NCI-H2107 treated with DMSO at 0.1 percent for 48 hours (cell line): ENCODE measurements around the gene TRAPPC2L.
A peak's percentile ranks its signal among the peaks of the same experiment; 100 is the strongest.

Source experiments
- DNase-seq: peaks from one replicate; lab custom pipeline; 2025; ENCODE audit not compliant: unreplicated experiment; lab: John Stamatoyannopoulos, UW

TRAPPC2L gene, protein sequence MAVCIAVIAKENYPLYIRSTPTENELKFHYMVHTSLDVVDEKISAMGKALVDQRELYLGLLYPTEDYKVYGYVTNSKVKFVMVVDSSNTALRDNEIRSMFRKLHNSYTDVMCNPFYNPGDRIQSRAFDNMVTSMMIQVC

DNA sequence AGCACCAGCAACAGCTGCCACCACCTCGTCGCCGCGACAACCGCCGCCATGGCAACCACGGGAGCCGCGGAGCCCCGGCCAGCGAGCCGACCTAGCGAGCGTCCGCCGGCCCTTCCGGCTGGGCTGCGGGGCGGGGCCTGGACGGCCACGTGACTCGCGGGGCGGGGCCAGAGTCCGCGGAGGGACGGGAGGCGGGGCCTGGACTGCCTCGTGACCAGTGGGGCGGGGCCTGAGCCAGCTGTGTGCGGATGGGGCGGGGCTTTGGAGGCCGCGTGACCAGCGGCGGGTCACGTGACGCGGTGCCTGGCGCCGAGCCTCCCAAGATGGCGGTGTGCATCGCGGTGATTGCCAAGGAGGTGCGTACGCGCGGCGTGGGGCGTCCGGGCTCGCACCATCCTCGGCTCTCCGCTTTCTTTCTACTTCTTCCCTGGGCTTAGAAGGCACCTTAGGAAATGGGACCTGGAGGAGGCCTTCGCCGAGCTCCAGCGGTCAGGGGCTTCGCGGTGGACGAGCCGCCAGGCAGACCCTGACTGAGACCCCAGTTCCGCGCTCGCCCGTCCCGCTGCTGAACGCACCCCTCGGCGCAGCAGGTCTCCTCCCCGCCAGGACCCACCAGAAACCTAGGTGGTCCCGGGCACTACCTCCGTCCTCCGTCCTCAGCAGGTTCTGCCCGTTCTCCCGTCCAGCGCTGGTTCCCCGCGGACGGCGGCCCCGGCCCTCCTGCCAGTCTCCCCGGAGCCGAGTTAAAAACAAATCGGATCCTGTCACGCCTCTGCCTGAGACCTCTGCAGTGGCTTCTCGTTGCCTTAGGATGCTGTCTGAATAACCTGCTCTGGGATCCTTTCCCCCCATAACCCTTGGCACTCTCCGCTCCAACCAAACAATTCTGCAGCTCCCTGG, at the start of gene TRAPPC2L, which contains the start of gene GALNS:
TRAPPC2L (plus strand) TSS at position 300 of the 900 bp plus-strand sequence; CDS start at position 324, 24 bp downstream.
GALNS (minus strand) TSS at position 120 of the 900 bp plus-strand sequence; CDS start at position 50, 70 bp downstream.
- DNase-seq, result peak; percentile 76

DNA sequence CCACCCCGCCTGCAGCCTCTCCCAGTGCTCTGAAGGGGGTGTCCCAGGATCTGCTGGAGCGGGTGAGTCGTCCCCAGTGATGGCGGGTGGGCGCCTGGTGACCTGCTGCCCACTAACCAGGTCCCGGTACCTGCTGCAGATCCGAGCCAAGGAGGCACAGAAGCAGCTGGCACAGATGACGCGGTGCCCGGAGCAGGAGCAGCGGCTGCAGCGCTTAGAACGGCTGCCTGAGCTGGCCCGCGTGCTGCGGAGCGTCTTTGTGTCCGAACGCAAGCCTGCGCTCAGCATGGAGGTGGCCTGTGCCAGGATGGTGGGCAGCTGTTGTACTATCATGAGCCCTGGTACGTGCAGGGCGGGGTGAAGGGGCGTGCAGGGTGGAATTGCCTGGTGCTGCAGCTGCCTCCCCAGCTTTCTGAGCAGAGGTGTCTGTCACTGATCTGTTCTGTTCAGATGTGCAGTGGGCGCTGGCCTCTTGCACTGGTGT, 49.7 kb upstream of the TRAPPC2L start:
- DNase-seq, result no peak

DNA sequence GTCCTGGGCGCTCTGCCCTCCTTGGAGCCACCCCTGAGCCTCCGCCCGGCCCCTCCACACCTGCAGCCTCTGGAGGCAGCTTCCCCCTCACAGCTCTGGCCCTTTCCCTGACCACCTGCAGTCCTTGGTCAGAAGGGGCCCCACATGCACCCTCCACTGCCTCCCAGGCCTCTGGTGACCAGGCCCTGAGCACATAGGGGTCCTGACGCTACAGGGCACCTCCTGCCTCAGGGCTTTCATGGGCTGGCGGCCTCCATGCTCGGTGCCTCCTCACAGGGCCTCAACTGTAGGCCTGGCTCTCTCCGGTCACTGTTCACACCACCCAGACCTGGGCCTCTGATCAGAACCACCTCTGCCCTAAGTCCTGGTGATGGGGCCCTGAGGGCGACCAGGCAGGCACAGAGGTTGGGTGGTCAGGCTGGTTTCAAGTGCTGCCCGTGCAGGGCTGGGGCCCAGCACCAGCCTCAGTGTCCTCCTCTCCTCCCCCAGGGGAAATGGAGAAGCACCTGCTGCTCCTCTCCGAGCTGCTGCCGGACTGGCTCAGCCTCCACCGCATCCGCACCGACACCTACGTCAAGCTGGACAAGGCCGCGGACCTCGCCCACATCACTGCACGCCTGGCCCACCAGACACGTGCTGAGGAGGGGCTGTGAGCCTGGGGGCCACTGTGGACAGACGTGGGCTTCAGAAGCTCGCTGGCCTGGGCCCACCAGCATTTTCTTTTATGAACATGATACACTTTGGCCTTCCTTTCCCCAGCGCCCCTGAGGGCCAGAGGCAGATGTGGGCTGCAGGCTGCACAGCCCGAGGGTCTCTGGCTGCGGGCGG, 49.1 kb upstream of the TRAPPC2L start:
- DNase-seq, result no peak

DNA sequence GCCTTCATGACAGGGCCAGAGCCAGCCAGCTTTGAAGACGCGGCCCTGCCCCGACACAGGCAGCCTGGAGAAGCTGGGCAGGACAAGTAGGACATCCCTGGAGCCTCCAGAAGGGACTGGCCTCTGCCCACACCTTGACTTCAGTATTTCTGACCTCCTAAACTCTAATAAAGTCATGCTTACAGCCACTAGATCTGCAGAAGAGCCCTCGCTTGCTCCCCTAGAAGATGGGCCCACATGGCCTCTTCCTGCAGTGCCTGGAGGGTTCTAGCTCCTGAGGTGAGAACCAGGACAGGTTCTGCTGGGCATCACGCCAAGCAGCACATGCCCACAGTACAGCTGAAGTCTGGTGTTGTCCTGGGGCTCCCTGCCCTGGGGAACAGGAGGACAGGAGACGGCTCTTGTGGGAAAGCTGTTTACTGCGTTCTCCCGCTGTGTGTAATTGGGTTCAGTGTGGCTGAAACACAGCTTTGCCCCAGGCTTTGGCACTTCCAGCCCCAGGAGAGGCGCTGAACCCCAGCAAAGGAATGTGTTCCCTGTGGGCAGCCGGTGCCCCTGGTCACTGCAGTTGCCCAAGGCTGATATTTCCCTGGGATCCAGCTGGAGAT, 47.8 kb upstream of the TRAPPC2L start:
- DNase-seq, result no peak

DNA sequence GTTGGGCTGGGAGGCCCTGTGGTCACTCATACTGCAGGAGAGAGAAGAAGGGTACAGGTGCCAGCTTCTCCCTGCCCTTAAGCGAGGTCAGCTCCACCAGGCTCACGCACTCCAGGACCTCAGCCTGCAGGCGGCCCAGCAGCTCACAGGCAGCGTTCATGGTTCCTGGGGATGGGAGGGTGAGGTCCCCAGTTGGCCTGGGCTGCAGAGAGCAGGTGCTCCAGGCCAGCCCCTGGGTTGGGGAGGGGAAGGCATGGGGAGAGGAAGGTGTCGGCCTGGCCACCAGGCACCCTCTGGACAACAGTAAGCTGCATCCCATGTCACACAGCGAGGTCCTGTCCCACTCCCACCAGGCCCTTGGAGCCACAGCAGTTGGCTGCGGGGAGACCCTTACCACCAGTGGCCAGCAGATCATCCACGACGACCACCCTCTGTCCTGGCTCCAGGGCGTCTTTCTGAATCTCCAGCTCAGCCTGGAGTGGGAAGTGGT, 47.2 kb upstream of the TRAPPC2L start:
- DNase-seq, result no peak

DNA sequence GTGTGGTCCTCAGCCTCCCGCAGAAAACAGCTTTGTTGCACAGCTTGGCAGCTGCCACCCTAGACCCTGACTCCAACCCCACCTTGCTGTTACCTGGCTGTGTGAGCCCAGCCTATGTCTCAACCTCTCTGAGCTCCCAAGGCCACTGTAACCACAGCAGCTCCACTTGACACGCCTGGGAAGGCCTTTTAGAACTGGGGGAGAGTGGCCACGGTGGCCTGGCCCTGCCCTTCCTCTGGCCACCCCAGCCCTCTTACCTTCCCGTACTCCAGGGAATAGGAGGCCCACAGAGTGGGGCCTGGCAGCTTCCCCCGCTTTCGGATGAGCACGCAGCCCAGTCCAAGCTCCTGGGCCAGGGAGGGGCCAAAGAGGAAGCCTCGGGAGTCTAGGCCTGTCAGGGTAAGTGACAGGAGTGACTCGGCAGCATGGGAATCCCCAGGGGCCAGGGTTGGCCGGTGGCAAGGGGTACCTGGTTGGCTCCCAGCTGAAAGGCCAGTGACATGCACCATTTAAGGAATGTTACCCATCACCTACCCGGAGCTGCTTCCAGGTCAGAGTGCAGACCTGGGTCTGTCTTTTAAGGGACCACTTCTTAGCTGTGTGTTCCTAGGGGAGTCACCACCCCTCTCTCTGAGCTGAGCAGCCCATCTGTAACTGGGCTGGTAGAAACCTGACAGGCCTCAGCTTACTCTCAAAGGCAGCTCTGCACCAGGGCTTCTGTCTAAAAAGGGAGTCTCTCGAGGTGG, 46.6 kb upstream of the TRAPPC2L start:
- DNase-seq, result no peak

DNA sequence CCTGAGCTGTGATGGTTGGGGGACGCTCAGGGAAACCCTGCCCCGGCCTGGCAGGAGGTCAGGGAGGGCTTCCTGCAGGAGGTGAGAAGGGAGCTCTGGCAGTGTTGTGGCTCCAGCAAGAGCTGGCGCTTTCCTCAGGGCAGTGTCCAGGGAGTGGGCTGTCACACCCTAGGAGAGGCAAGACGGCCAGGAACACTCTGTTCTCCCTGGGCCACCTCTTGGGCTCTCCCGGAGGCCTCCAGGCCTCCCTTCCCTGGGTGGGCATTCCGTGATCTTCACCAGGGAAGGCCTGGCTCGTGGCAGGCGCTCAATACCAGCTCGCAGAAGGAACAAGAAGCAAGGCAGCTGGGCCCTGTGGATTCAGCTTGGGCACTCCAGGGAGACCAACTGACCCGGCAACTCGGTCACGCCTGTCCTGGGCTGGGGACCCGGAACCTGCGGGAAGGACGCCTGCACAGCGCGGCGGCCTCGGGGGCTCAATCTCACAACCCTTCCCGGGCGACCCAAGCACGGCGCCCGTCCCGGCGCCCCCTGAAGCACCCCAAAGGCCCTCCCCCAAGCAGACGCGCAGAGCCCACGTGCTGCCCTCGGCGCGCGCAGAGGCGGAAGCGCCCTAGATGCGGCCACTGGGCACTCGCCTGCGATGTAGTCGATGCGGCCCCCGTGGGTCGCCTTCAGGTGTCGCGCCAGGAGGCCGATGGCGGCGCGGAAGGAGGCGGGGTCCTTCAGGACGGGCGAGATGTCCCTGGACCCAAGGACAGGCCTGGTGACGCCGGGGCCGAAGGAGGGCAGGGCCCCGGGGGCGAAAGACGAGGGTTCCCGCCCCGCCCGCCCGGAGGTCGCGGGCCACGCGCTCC, 45.8 kb upstream of the TRAPPC2L start:
- DNase-seq, result no peak

DNA sequence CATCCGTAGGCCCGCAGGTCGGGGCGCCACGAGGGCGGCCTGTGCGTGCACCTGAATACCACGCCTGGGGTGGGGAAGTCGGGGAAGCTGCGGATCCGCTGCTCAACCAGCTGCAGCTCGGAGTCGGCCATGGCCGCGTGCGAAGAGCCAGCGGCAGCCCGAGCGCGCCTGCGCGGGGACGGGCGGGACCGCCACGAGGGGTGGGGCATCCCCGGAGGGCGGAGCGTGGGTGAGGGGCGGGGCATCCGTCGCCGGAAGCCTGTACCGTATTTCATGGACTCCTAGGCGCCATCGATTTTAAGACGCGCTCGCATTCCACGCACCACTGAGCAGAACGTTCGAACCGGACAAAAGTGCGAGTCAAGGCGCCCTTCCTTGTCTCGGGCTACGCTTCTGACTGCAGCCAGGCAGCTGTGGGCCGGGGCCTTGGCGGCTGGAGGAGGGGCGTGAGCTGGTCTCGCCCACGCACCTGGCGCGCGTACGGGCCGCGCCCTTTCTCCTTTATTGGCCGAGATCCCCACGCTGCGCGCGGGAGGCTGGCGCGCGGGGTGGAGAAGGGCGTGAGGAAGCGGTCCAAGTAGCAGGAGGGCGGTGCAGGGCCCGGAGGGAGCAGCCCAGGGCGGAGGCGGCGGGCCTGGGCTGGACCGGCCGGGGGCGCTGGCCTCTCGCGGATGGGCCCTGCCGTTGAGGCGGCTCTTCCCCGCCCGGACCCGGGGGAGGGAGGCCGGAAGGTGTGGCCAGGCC, 45.0 kb upstream of the TRAPPC2L start, which contains the start of gene APRT:
APRT (minus strand) TSS at position 160 of the 744 bp plus-strand sequence; CDS start at position 131, 29 bp downstream.
- peak; percentile 66 for DNase-seq

DNA sequence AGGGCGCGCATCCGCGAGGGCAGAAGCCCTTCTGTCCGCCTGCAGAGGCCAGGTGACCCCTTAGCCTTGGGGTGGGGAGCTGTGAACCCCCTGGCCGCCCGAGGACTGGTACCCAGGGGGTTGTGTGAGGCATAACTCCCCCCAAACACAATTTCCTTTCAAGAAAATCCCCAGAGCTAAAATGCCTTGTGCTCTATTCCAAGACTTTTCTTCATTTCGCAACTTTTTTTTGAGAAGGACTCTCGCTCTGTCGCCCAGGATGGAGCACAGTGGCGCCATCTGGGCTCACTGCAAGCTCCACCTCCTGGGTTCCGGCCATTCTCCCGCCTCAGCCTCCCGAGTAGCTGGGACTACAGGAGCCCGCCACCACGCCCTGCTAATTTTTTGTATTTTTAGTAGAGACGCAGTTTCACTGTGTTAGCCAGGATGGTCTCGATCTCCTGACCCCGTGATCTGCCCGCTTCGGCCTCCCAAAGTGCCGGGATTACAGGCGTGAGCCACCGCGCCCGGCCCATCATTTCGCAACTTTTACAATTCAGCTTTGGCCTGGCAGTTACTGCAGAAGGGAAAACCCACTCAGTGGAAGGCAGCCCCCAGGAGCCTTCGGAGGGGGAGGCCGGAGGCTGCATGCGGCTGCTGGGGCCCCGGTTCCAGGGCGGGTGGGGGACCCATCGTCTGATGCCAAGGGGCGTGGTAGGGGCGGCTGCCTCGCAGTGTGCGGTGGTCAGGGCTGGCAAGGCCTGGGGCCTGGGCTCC, 44.2 kb upstream of the TRAPPC2L start:
- DNase-seq, result no peak

DNA sequence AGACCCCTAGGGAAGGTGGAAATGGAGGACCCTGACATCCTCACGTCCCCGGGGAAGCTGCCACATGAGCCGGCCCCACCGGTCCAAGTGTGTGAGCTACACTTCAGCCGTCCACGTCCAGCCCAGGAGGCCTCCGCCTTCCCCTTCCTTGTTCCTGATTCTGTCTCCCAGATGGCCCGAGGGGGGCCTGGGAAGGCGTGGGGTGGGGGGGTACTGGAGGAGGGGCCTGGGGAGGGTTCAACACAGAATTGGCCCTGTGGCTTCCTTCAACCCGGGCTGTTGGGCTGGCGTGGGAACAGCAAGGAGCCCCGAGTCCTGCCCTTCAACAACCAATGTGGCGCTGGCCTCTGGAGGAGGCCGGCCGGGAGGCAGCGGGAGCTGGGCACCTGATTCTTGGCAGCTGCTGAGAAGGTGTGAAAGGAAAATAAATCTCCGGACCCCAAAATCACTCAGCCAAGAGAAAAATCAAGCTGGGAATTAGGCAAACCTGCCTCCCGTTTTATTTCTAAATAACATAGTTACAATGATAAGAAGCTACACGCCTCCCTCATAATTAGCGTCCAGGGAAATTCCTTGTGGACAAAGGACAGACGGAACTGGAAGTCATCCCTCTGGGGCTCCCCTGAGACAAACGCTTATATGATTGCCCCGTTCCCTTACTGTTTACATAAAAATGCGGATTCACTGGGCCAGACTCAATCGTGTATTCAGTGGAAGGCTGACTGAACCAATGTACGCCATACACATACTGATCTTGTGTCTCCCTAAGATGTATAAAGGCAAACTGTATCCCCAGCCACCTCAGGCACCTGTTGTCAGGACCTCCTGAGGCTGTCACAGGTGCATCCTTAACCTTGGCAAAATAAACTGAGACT, 43.4 kb upstream of the TRAPPC2L start:
- DNase-seq, result no peak

DNA sequence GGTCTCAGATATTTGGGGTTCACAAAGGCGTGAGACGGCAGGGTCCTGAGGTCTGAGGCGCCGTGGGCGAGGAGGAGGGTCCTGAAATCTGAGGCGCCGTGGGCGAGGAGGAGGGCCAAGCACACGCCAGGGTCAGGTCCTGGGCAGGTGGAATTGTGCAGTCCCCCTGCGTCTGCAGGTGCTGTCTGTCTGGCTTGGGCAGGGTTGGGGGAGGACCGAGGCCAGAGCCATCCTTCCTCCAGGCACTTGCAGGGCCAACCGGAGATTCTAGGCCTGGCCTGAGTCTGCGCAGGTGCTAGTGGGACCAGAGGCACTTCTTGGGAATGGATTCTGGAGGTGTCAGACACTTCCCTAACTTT, 42.8 kb upstream of the TRAPPC2L start:
- no peak for DNase-seq

DNA sequence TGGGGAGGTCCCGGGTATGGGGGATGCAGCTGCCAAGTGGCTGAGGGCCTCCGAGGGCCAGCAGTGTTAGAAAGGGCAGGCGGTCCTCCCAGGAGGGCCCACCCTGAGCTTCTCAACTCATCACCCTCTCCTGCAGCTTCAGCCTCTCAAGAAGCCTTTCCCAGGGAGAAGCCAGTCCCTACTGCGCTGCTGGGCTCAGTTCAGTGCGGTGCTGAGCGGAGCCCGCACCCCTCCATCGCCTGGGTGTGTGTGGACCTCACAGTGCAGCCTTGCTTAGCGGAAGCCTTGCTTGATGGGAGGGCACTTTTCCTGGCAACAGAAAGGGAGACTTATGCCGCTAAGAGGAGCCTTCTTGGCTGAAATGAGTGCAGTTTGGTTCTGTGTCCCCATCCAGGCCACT, 41.7 kb upstream of the TRAPPC2L start:
- DNase-seq, result no peak

DNA sequence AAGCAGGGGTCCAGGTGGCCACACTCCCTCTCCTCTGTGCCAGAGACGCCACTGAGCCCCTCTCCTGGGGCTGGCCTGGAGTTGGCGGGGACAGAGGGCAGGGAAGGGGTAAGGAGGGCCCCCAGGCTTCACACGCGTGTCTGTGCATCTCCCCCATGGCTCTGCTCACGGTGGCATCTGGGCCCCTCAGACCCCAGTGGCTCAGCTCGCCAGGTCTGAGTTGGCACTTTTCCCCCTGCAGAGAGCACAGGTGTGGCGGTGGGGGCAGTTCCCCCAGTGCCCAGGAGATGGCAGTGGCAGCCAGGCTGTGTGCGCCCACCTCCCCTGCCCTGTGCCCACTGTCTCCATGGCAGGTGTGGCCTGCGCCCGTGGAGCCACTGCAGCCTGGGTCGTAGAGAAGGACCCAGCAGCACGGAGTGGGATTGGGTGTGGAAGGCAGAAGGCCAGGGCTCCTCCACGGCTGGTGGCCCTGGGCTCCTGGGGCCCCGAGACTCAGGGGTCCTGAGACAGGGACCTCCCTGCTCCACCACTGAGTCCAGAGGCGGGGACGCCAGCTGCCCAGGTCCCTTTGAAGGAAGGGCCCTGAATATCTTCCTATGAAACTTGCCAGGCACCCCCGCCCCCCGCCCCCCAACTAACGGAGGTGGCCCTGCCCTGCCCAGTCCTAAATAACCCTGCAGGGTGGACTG, 40.9 kb upstream of the TRAPPC2L start:
- peak; percentile 10 for DNase-seq

DNA sequence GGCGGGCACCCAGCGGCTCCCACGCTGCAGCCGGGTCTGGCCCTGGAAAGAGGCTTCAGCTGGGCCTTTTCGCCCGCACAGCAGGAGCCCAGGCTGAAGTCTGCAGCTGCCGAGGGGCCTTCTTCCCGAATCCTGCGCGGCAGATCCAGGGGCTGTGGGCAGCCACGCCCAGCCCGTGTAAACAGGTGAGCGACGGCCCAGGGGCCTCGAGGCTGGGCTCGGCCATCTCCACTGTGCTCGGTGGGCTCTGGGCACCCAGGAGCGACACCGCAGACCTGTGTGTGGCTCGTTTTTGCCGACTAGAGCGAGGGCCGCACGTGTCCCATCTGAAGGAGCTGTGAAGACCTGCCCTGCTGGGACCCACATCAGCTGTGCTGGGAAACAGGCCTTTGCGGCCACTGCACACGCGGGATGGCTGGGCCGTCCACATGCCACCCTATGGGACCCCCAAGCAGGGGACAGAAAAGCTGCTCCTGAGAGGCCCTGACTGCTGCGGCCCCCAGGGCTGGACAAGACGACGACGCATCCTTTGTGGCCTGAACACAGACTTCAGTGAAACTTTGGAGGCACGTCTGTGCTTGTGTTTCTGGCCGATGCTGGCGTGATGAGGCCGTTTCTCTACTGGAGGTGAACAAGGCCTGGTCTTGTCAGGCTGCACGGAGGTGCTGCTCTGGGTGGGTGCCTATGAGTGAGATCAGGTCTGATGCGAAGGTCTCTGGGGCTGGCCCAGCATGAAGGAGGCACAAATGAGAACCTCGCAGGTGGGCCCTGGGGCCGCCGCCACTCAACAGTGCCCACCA, 40.0 kb upstream of the TRAPPC2L start:
- DNase-seq, result no peak
